HepG2 (cell line): ENCODE data around the gene CENPE. TPM values are rescaled to one million over a fixed set of nuclear protein-coding genes. Genes with fewer than 3 reads are reported as not detected.

Experiments
- ATAC-seq: fragments of 200-7000 bp; cut with Tn5 transposase; 3 replicates; pipeline ENCODE4 v1.9.1; 2020; ENCODE audit warnings: mild to moderate bottlenecking, moderate library complexity
- BruUV-seq: library from RNA; stranded (reverse); fragments of 400-500 nt; replicated peaks from 2 replicates; lab custom pipeline; 2021; lab: Mats Ljungman, UMichigan
- CTCF ChIA-PET: fragments of 300-600 bp; formaldehyde crosslinking; extraction: SDS; loops from one replicate; lab custom pipeline; 2021; ENCODE audit warnings: low total read pairs, inconsistent platforms, low intra/inter-chr PET ratio; lab: Yijun Ruan, JAX
- POLR2A ChIA-PET: fragments of 350-600 bp; sonication (Branson Sonifier 250); formaldehyde crosslinking; loops from one replicate; lab custom pipeline; 2020; ENCODE audit warnings: antibody characterized with exemption, inconsistent platforms; lab: Yijun Ruan, JAX
- DNase-seq: peaks from one replicate; pipeline ENCODE4 v3.0.0-alpha.2; 2015; ENCODE audit warnings: low spot score
- FAIRE-seq: peaks from 3 replicates; lab custom pipeline; 2011; peaks lifted over from hg19 to GRCh38; lab: Jason Lieb, UNC
- H2AFZ ChIP-seq: one replicate; pipeline ENCODE4 v1.6.1; 2011; ENCODE audit warnings: low read length, inconsistent platforms
- H3K27ac ChIP-seq: fragments of 300-600 bp; 3 replicates; pipeline ENCODE4 v1.8.0; 2011; ENCODE audit warnings: mixed run types, mild to moderate bottlenecking, mixed read lengths, low read length, inconsistent platforms; ENCODE audit not compliant: insufficient read depth; ENCODE audit errors: extremely low read length
- H3K27me3 ChIP-seq, 2 experiments: fragments of 200-600 bp in 1 of 2; 2 replicates in 1 of 2; 3 replicates in 1 of 2; pipeline versions ENCODE4 v1.6.0 to v1.8.0; 2011; ENCODE audit warnings: low read length in 2 of 2, mild to moderate bottlenecking in 2 of 2, moderate library complexity in 2 of 2, inconsistent platforms in 1 of 2; ENCODE audit not compliant: insufficient read depth in 2 of 2, control insufficient read depth in 1 of 2
- H3K36me3 ChIP-seq, 2 experiments: fragments of 200-600 bp in 1 of 2; replicated peaks in 1 of 2; 2 replicates in 1 of 2; 3 replicates in 1 of 2; pipeline versions ENCODE4 v1.5.1 to v1.8.0; 2011; ENCODE audit warnings: low read length in 2 of 2, inconsistent platforms in 1 of 2; ENCODE audit not compliant: insufficient read depth in 2 of 2, control insufficient read depth in 1 of 2
- H3K4me1 ChIP-seq: 2 replicates; pipeline ENCODE4 v1.5.1; 2012; ENCODE audit warnings: low read length, inconsistent platforms; ENCODE audit not compliant: insufficient read depth
- H3K4me2 ChIP-seq: 2 replicates; pipeline ENCODE4 v1.6.0; 2011; ENCODE audit warnings: low read depth, low read length, inconsistent platforms
- H3K4me3 ChIP-seq, 3 experiments: fragments of 200-600 bp in 1 of 3; sonication (generic), shearing (Covaris generic) in 1 of 3; replicated peaks in 1 of 3; 2 replicates each; pipeline ENCODE4 v1.5.1; 2011 to 2016; ENCODE audit warnings: low read length in 3 of 3, inconsistent platforms in 2 of 3, low read depth in 2 of 3, mild to moderate bottlenecking in 2 of 3, control low read depth in 1 of 3, mixed read lengths in 1 of 3; ENCODE audit not compliant: insufficient read depth in 1 of 3
- H3K79me2 ChIP-seq: one replicate; pipeline ENCODE4 v1.6.1; 2011; ENCODE audit warnings: low read length, inconsistent platforms; ENCODE audit not compliant: insufficient read depth
- H3K9ac ChIP-seq: 2 replicates; pipeline ENCODE4 v1.6.0; 2011; ENCODE audit warnings: mild to moderate bottlenecking, low read depth, low read length, inconsistent platforms; ENCODE audit not compliant: insufficient read depth
- H3K9me3 ChIP-seq: 2 replicates; pipeline ENCODE4 v1.5.1; 2012; ENCODE audit warnings: mild to moderate bottlenecking, low read length
- H4K20me1 ChIP-seq: 2 replicates; pipeline ENCODE4 v1.6.0; 2011; ENCODE audit warnings: inconsistent platforms, mild to moderate bottlenecking, low read length, moderate library complexity; ENCODE audit not compliant: insufficient read depth
- CAMTA2 ChIP-seq: sonication (generic); formaldehyde crosslinking; IDR thresholded peaks from 2 replicates; pipeline ENCODE4 v1.4.0; 2020; ENCODE audit warnings: mild to moderate bottlenecking, missing genetic modification reagents, borderline replicate concordance
- CBX5 ChIP-seq: sonication (generic); formaldehyde crosslinking; IDR thresholded peaks from 2 replicates; pipeline ENCODE4 v1.4.0; 2020; ENCODE audit warnings: missing genetic modification reagents, borderline replicate concordance
- HES4 ChIP-seq: sonication (generic); formaldehyde crosslinking; IDR thresholded peaks from 2 replicates; pipeline ENCODE4 v1.9.0; 2021; ENCODE audit warnings: mild to moderate bottlenecking, missing genetic modification reagents, borderline replicate concordance
- IRX3 ChIP-seq: sonication (generic); formaldehyde crosslinking; IDR thresholded peaks from 2 replicates; pipeline ENCODE4 v1.8.1; 2023; ENCODE audit warnings: mild to moderate bottlenecking, low read depth, missing genetic modification reagents, borderline replicate concordance
- ISL2 ChIP-seq: sonication (generic); formaldehyde crosslinking; IDR thresholded peaks from 2 replicates; pipeline ENCODE4 v1.5.0; 2020; ENCODE audit warnings: missing genetic modification reagents
- NR2C2 ChIP-seq: sonication (generic); formaldehyde crosslinking; IDR thresholded peaks from 2 replicates; pipeline ENCODE4 v1.4.0; 2020; ENCODE audit warnings: missing genetic modification reagents, mild to moderate bottlenecking, moderate library complexity, borderline replicate concordance
- PHF20 ChIP-seq: sonication (generic); formaldehyde crosslinking; IDR thresholded peaks from 2 replicates; pipeline ENCODE4 v1.5.0; 2020; ENCODE audit warnings: mild to moderate bottlenecking, missing genetic modification reagents
- RBM39 ChIP-seq: fragments of 200-400 bp; formaldehyde crosslinking; IDR thresholded peaks from one replicate; pipeline ENCODE4 v1.6.1; 2018; ENCODE audit warnings: antibody characterized with exemption, mild to moderate bottlenecking, low read depth, low read length; ENCODE audit not compliant: poor library complexity, severe bottlenecking
- RFX3 ChIP-seq: IDR thresholded peaks from 2 replicates; pipeline ENCODE4 v1.6.1; 2016; ENCODE audit warnings: missing biosample characterization, missing genetic modification reagents
- SIX1 ChIP-seq: sonication (generic); formaldehyde crosslinking; IDR thresholded peaks from 2 replicates; pipeline ENCODE4 v1.4.0; 2020; ENCODE audit warnings: missing genetic modification reagents, borderline replicate concordance
- TBP ChIP-seq: sonication (generic); formaldehyde crosslinking; IDR thresholded peaks from 2 replicates; pipeline ENCODE4 v1.5.0; 2020; ENCODE audit warnings: missing genetic modification reagents
- TOE1 ChIP-seq: sonication (generic); formaldehyde crosslinking; IDR thresholded peaks from 2 replicates; pipeline ENCODE4 v1.4.0; 2020; ENCODE audit warnings: mild to moderate bottlenecking, missing genetic modification reagents
- ZGPAT ChIP-seq: IDR thresholded peaks from 2 replicates; pipeline ENCODE4 v1.6.1; 2016; ENCODE audit warnings: mild to moderate bottlenecking
- ZNF776 ChIP-seq: sonication (generic); formaldehyde crosslinking; IDR thresholded peaks from 2 replicates; pipeline ENCODE4 v1.4.0; 2020; ENCODE audit warnings: mild to moderate bottlenecking, missing genetic modification reagents
- WGBS: methylation state at CpG from one replicate; pipeline ENCODE4 v1.1.6; 2017; ENCODE audit warnings: low lambda C conversion rate; 5-methylcytosine and 5-hydroxymethylcytosine counted together
- in situ Hi-C: cut with HindIII; loops from 2 replicates; pipeline ENCODE4 v1.10.0; 2017; ENCODE audit warnings: low pct_unique_long_range_greater_than_20kb; ENCODE audit not compliant: extremely low pct_ligation_motif_present
- intact Hi-C: fragments of 100-400 bp; cut with micrococcal nuclease; formaldehyde crosslinking; loops from one replicate; pipeline ENCODE4 v1.10.0; 2022; ENCODE audit not compliant: unreplicated experiment
- polyA plus RNA-seq, 8 experiments: library from polyadenylated mRNA; depleted of rRNA in 3 of 8; stranded (reverse) in 7 of 8; unstranded in 1 of 8; fragments of >200 nt; fragmentation: Illumina TruSeq in 4 of 8; extraction: Trizol in 4 of 8; gene quantifications; 2 replicates each; pipeline versions ENCODE4 v1.2.1 to v1.2.3, GENCODE V29; 2011 to 2016; ENCODE audit warnings: low read depth in 4 of 8, missing spikeins in 1 of 8, mixed read lengths in 1 of 8; ENCODE audit not compliant: insufficient read depth in 1 of 8
- total RNA-seq, 5 experiments: library from RNA; depleted of rRNA; stranded (reverse); fragments of >200 nt; fragmentation: Illumina TruSeq; extraction: Trizol; gene quantifications; 2 replicates each; pipeline ENCODE4 v1.2.3, GENCODE V29; 2016; ENCODE audit warnings: low read depth in 1 of 5
- TF ChIP-seq, protein P1 (sequence below): sonication (generic); formaldehyde crosslinking; IDR thresholded peaks from 2 replicates; pipeline ENCODE4 v1.5.0; 2020; ENCODE audit warnings: mild to moderate bottlenecking, missing genetic modification reagents, borderline replicate concordance

The CENPE gene
- total and polyA plus RNA-seq, 2 of the 13 experiments (the other 11 are each of a cell fraction or from before 2014, with no cell fraction given): 2.1 to 19.8 TPM

DNA sequence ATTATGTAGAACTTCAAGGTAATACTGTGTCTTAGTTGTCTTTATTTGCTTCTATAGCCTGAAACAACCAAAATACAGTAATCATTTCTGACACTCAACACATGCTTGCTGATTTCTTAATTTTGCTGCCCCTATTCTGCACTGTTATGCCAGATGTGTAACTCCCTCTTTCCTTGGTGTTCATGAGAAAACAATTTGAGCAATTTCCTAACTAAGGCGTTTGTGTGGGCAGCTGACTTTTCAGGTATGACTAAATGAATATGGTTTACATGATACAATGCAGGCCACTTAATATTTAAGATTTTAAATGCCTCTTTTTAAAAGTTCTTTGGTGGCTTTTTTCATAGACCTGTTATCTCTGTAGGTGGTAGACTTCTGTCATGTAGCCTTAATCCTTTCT, 46.1 kb upstream of the CENPE start:
- 0% methylated on average over 1 of the region's 1 CpG for WGBS
- Histone ChIP-seq H3K4me1 (no peaks in the 10 kb centered on the region), H3K9ac (no peak overlapping the region), H3K27ac (no peak overlapping the region), H3K27me3 (no peaks in the 10 kb centered on the region), H2AFZ (no peak overlapping the region), H4K20me1 (no peaks in the 10 kb centered on the region), H3K79me2 (no peaks in the 10 kb centered on the region), H3K36me3 (no peaks in the 10 kb centered on the region), H3K9me3 (no peaks in the 10 kb centered on the region), H3K4me3 (no peak overlapping the region), H3K4me2 (no peak overlapping the region)
- POLR2A ChIA-PET: no interaction called here
- ATAC-seq (no peak), FAIRE-seq (no peak), DNase-seq (no peak)
- intact Hi-C loops: no loop called here
- no TSS peak for BruUV-seq
- CTCF ChIA-PET: no interaction called here
- in situ Hi-C loops: no loop called here
- TF ChIP-seq RFX3 (CRISPR knock-in tag) (no peak), CBX5 (CRISPR knock-in tag) (no peak), ZNF776 (CRISPR knock-in tag) (no peak), SIX1 (CRISPR knock-in tag) (no peak), NR2C2 (CRISPR knock-in tag) (no peak), ZGPAT (CRISPR knock-in tag) (no peak), IRX3 (CRISPR knock-in tag) (no peak), ISL2 (CRISPR knock-in tag) (no peak), HES4 (no peak), PHF20 (CRISPR knock-in tag) (no peak), TOE1 (no peak), CAMTA2 (CRISPR knock-in tag) (no peak), TBP (no peak), RBM39 (no peak)
- TF ChIP-seq, protein P1, sequence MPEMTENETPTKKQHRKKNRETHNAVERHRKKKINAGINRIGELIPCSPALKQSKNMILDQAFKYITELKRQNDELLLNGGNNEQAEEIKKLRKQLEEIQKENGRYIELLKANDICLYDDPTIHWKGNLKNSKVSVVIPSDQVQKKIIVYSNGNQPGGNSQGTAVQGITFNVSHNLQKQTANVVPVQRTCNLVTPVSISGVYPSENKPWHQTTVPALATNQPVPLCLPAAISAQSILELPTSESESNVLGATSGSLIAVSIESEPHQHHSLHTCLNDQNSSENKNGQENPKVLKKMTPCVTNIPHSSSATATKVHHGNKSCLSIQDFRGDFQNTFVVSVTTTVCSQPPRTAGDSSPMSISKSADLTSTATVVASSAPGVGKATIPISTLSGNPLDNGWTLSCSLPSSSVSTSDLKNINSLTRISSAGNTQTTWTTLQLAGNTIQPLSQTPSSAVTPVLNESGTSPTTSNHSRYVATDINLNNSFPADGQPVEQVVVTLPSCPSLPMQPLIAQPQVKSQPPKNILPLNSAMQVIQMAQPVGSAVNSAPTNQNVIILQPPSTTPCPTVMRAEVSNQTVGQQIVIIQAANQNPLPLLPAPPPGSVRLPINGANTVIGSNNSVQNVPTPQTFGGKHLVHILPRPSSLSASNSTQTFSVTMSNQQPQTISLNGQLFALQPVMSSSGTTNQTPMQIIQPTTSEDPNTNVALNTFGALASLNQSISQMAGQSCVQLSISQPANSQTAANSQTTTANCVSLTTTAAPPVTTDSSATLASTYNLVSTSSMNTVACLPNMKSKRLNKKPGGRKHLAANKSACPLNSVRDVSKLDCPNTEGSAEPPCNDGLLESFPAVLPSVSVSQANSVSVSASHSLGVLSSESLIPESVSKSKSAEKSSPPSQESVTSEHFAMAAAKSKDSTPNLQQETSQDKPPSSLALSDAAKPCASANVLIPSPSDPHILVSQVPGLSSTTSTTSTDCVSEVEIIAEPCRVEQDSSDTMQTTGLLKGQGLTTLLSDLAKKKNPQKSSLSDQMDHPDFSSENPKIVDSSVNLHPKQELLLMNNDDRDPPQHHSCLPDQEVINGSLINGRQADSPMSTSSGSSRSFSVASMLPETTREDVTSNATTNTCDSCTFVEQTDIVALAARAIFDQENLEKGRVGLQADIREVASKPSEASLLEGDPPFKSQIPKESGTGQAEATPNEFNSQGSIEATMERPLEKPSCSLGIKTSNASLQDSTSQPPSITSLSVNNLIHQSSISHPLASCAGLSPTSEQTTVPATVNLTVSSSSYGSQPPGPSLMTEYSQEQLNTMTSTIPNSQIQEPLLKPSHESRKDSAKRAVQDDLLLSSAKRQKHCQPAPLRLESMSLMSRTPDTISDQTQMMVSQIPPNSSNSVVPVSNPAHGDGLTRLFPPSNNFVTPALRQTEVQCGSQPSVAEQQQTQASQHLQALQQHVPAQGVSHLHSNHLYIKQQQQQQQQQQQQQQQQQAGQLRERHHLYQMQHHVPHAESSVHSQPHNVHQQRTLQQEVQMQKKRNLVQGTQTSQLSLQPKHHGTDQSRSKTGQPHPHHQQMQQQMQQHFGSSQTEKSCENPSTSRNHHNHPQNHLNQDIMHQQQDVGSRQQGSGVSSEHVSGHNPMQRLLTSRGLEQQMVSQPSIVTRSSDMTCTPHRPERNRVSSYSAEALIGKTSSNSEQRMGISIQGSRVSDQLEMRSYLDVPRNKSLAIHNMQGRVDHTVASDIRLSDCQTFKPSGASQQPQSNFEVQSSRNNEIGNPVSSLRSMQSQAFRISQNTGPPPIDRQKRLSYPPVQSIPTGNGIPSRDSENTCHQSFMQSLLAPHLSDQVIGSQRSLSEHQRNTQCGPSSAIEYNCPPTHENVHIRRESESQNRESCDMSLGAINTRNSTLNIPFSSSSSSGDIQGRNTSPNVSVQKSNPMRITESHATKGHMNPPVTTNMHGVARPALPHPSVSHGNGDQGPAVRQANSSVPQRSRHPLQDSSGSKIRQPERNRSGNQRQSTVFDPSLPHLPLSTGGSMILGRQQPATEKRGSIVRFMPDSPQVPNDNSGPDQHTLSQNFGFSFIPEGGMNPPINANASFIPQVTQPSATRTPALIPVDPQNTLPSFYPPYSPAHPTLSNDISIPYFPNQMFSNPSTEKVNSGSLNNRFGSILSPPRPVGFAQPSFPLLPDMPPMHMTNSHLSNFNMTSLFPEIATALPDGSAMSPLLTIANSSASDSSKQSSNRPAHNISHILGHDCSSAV: no peak
